ENCODE measurements around the gene JAKMIP1. TPM values are rescaled to one million over a fixed set of nuclear protein-coding genes. Genes with fewer than 3 reads are reported as not detected.

Gene JAKMIP1
- total and polyA plus RNA-seq, 2 of the 13 experiments (the other 11 are each of a cell fraction or from before 2014, with no cell fraction given) = not detected

- FAIRE-seq (no peak), DNase-seq (ENCODE audit: low spot score) (no peak), ATAC-seq (peak; percentile 67)
- Histone ChIP-seq H3K27ac (ENCODE audit: extremely low read length, insufficient read depth, low read length) (no peak overlapping the region), H3K79me2 (ENCODE audit: insufficient read depth, low read length) (no peaks in the 10 kb centered on the region), H3K27me3 (ENCODE audit: control insufficient read depth in 1 of 2, insufficient read depth in 2 of 2, low read length in 2 of 2) (peaks cover 0 to 1% of the 10 kb centered on the region in 2 experiments; a peak in 1 of 5 replicates), H3K9me3 (ENCODE audit: low read length) (no peaks in the 10 kb centered on the region), H3K4me1 (ENCODE audit: insufficient read depth, low read length) (no peaks in the 10 kb centered on the region), H3K4me3 (replicated peaks in 1 of 3; ENCODE audit: insufficient read depth in 1 of 3, low read depth in 2 of 3, low read length in 3 of 3) (no peak overlapping the region), H3K4me2 (ENCODE audit: low read depth, low read length) (no peak overlapping the region), H3K9ac (ENCODE audit: insufficient read depth, low read depth, low read length) (no peak overlapping the region), H3K36me3 (replicated peaks in 1 of 2; ENCODE audit: control insufficient read depth in 1 of 2, insufficient read depth in 2 of 2, low read length in 2 of 2) (no peaks in the 10 kb centered on the region), H2AFZ (ENCODE audit: low read length) (no peak overlapping the region), H4K20me1 (ENCODE audit: insufficient read depth, low read length) (no peaks in the 10 kb centered on the region)
- no TSS peak for BruUV-seq (replicated peaks)
- in situ Hi-C loops (cut with HindIII; ENCODE audit: extremely low pct_ligation_motif_present, low pct_unique_long_range_greater_than_20kb) (loop anchor here (25.0 kb wide), 1 partner anchor 334 kb away; no protein-coding TSS in a partner anchor), intact Hi-C loops (cut with micrococcal nuclease; ENCODE audit: unreplicated experiment) (no loop called here)
- TF ChIP-seq ZNF788 (CRISPR knock-in tag; IDR thresholded peaks at IDR 0.05; ENCODE audit: borderline replicate concordance) = no peak
- TF ChIP-seq CREBL2 (CRISPR knock-in tag; IDR thresholded peaks at IDR 0.05; ENCODE audit: borderline replicate concordance) = no peak
- no peak for TF ChIP-seq ZBTB21 (CRISPR knock-in tag; IDR thresholded peaks at IDR 0.05)
- TF ChIP-seq ZSCAN31 (CRISPR knock-in tag; IDR thresholded peaks at IDR 0.05; ENCODE audit: low read depth) = no peak
- TF ChIP-seq CTCF (CRISPR knock-in tag; IDR thresholded peaks at IDR 0.05) = no peak
- CTCF ChIA-PET (ENCODE audit: low intra/inter-chr PET ratio, low total read pairs) = no interaction called here
- WGBS (ENCODE audit: low lambda C conversion rate) = 24% methylated on average over 14 of the region's 16 CpGs
- POLR2A ChIA-PET = no interaction called here
Measured at GRCh38 chr4:6228158-6229067, 28.1 kb upstream of the JAKMIP1 start.
